GM18526 (cell line): Measurements from ENCODE around the gene FAM107B.

ENCODE experiments used
- POLR2A ChIP-seq: IDR thresholded peaks from 3 replicates; pipeline ENCODE4 v1.6.1; 2011; ENCODE audit not compliant: insufficient read length; ENCODE audit errors: extremely low read depth

Gene FAM107B

DNA sequence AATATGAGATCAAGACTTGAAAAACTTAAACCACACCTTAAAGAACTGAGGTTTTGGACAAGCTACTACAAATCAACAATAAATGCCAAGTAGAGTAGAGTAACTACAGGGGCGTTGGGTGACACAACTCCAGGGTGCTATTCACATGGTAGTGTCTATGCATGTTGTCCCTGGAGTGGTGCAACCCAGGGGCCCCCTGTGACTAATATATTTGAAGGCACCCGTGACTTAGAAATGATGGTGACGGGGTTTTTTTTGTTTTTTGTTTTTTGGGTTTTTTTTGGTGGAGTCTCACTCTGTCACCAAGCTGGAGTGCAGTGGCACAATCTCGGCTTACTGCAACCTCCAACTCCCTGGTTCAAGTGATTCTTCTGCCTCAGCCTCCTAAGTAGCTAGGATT lies 106.9 kb downstream of the FAM107B start:
- no peak for TF ChIP-seq POLR2A

GRCh38 chr10:14667280-14667679 lies 107.4 kb downstream of the FAM107B start:
- TF ChIP-seq POLR2A: no peak

DNA sequence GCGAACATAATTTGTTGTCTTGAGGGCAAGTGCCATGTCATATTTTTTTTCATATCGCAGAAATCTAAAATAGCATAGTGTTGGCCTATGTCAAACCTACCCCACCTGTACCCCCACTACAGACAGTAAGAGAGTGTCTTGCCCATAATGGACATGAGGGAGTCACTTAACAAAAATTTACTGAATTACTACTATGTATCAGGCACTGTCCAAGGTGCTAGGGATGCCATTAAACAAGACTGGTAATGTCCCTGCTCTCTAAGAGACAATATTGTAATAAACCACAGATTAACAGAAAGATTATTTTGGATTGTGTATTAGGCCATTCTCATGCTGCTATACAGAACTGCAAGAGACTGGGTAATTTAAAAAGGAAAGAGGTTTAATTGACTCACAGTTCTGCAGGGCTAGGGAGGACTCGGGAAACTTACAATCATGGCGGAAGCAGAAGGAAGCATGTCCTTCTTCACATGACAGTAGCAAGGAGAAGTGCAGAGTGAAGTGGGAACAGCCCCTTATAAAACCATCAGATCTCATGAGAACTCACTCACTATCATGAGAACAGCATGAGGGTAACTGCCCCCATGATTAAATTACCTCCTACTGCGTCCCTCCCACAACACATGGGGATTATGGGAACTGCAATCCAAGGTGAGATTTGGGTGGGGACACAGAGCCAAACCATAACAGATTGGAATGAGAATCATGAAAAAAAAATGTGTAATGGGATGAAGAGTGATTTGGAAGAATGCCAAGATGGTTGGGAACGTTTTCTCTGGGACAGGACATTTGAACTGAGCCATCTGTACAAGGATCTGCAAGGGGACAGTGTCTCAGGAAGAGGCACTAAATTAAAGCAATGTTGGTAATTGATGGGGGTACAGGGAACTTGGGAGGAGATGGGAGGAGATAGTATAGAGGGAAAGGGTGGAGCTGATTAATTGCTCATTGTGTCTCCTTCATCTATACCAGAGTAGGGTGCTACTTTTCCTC lies 108.5 kb downstream of the FAM107B start:
- TF ChIP-seq POLR2A: no peak

DNA sequence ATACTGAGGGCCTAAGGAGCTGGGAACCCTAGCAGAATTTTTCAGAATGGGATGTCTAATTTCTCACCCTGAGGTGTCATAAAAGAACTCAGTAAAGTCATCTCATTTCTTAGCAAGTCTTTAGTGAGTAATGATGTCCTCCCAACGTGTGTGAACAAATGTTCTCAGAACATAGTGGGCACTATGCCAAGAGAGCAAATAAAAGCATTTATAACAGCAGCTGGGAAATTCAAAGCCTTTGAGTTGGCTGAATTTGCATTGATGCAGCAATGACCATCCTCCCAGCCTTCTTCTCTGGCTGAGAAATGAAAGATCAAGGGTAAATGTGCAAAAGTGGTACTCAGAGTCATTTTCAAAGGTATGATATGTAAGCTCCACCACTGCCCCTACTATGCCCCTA lies 109.4 kb downstream of the FAM107B start:
- TF ChIP-seq POLR2A: no peak

DNA sequence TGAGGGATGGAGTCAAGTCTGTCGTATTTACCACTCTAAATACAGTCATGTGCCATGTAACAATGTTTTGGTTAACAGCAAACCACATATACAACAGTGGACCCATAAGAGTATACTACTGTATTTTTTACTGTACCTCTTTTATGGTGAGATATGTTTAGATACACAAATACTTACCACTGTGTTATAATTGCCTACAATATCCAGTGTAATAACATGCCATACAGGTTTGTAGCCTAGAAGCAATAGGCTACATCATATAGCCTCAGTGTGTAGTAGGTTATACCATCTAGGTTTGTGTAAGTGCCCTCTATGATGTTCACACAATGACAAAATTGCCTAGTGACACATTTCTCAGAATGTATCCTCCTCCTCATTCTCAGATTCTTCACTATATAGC lies 110.4 kb downstream of the FAM107B start:
- no peak for TF ChIP-seq POLR2A

- no peak for TF ChIP-seq POLR2A
Observed at GRCh38 chr10:14661818-14662217, 112.9 kb downstream of the FAM107B start.

DNA sequence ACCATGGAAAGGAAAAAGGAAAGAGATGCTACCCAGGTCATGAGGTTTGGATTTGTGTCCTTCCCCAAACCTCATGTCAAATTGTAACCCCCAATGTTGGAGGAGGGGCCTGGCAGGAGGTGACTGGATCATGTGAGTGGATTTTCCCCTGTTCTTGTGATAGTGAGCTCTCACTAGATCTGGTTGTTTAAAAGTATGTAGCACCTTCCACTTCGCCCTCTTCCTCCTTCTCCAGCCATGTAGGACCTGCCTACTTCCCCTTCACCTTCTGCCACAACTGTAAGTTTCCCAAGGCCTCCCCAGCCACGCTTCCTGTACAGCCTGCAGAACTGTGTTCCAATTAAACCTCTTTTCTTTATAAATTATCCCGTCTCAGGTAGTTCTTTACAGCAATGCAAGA lies 113.9 kb downstream of the FAM107B start:
- TF ChIP-seq POLR2A: no peak

DNA sequence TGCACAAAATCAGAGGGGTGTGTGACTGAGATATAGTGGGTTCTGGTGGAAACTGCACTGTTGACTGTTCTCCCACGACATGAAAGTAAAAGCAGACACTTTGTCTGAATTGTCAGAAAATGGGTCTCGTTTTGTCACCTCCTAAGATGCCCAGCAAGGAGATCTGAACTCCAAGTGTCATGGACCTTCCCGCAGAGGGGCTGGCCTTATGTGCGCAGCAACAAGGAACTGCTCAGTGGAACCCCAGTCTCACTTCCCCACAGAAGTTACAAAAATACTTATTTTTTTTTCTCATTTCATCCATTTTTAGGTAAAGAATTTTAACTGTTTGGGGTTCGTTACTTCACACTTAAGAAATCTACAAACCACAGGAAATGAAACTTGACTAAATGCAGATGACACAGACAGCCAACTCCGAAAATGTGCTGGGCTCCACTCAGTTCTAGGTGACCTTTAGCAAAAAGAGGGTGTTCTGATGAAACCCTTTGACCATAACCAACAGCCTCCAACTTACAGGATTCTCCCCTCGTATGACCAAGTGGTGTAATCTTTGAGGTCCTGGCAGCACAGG lies 115.0 kb downstream of the FAM107B start:
- TF ChIP-seq POLR2A: no peak

GRCh38 chr10:14658331-14659127 lies 116.2 kb downstream of the FAM107B start:
- TF ChIP-seq POLR2A: no peak

GRCh38 chr10:14656052-14656730 lies 118.5 kb downstream of the FAM107B start:
- TF ChIP-seq POLR2A: no peak

- no peak for TF ChIP-seq POLR2A
Observed at GRCh38 chr10:14654821-14655382, 119.8 kb downstream of the FAM107B start.

GRCh38 chr10:14653271-14654161 lies 121.2 kb downstream of the FAM107B start:
- no peak for TF ChIP-seq POLR2A

DNA sequence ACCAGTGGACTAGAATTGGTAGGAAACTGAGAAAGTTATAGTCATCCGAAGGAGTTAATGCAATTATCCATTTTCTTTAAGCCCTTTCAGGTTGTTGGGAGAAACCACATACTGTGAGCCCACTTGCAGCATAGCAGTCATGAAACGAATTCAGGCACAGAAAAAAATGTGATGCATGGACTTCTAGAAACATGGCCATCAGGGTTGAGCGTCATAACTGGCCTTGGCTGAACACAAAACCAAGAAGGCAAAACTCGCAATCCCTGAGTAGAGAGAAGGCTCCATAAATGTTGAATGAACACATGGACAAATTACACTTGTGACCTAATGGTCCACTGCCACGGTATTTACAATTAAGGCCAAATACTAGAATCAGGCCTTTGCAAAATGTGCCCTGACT lies 121.9 kb downstream of the FAM107B start:
- no peak for TF ChIP-seq POLR2A

DNA sequence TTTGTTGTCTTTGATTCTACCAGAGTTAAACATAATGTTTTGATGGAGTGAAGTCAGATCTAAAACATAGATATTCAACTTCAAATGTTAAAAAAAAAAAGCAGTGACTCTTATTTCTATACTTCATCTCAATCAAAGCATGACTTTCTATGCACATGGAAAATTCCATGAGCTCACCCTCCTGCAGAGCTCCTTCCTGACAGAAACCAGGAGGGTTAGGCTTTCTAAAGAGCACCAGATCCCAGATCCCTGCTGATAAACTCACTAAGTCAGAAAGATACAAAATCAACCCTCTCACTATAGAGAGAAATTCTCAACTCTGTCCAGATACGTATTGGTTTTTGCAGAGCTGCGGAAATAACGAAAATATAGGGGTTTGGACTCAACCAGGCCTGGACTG lies 122.6 kb downstream of the FAM107B start:
- TF ChIP-seq POLR2A: no peak

DNA sequence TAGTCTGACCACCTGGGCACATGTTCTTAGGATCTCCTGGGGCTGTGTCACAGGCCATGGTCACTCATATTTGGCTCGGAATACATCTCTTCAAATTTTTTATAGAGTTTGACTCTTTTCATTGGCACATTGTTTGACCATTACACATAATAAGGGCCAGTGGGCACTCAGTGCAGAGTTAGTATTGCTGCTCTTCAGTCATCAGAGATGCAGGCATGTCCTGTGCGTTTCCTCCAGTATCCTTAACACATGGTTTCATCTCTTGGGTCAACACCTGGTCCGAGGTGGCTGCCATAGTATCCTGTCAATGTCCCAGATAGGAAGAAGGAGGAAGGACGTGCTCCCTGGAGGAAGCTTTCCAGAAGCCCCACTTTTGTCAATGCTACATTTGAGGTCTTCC lies 125.0 kb downstream of the FAM107B start:
- no peak for TF ChIP-seq POLR2A
